GM18519 (cell line): ENCODE results near the gene EFHC1.
A peak's percentile ranks its signal among the peaks of the same experiment; 100 is the strongest.

Experiments used
- ATAC-seq: cut with Tn5 transposase; IDR thresholded peaks from one replicate; pipeline ENCODE4 v1.9.1; 2021; ENCODE audit warnings: mild to moderate bottlenecking, moderate library complexity; ENCODE audit not compliant: unreplicated experiment, low FRiP score

Gene EFHC1

DNA sequence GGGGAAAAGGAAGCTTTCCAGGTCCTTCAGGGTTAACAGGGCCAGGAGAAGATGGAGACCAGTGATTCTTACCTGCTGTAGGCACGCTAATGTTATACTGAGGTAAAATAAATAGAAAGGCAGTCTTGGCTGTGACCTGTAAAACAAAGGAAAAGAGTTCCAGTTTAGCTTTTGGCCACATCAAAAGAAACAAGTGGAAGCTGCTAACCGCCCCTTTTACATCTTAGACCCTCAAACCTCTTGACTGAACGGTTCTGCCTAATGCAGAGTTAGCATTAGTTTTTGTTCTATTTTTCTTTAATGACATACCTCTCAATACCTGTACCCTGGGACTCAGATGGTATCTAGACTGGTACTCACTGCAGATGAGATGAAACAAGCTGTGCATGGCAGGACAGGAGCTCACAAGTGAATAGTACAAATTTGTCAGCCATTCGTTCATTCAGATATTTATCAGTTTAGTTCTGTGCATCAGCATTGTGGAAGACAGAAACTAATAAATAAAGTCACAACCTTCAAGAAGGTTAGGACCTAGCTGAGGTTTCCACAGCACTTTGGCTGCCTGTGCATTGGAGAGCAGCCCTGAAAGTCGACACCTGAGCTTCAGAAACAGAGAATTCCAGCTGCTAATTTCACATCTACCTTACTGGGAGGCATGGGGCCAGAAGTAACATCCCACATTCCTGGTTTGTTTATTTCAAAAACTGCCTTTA lies 115.7 kb downstream of the EFHC1 start:
- no peak for ATAC-seq

DNA sequence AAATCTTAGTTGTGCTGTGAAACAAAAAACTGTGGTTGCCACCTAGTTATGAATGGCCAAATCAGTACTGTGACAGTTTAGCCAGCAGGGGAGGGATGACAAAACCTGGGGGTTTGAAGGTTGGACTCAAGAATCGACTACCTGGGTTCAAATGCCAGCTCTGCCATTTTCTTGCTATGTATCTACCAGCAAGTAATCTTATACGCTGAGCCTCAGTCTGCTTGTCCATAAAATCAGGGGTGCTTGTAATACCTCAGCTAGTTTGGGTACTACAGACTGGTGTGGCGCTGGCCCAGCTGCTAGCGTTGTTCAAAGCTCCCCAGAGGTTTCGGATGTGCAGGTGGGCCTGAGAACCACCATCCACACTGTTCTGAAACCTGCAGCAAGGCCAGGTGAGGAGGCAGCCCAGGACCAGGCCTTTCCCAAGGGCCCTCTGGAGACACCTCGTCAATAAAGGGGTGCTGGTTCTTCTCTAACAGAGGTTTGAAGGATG lies 116.3 kb downstream of the EFHC1 start:
- no peak for ATAC-seq

DNA sequence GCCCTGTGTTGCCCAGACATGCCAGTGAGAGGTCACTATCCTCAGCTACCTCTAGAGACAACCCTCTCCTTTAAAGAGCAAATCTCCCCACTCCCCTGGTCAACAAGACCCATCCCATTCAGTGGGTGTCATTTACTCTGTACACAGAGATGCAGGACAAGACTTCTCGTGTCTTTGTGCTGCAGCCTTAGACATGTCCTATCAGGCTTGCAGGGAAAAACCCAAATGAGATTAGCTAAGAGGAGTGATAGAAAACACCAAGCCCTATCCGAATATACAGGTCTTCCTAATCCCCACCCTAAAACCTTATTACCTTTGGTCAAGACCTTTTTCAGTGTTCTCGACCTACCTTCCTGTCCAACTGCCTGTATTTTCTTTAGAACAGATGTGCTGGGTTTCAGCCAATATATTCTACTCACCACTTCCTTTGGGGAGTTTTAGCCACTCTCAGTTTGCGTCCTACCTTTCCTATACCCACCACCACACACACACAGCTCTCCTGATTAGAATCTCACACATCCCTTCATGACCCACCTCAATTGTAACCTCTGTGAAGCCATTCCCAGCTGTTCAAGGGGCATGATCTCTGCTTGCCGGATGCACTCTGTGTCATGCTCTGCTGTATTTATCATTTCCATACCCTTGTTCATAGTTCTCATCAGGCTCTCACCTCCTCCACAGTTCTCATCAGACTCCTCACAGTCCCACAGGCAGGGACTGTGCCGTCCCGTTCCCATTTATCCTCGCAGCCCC lies 117.0 kb downstream of the EFHC1 start:
- peak; percentile 39 for ATAC-seq

DNA sequence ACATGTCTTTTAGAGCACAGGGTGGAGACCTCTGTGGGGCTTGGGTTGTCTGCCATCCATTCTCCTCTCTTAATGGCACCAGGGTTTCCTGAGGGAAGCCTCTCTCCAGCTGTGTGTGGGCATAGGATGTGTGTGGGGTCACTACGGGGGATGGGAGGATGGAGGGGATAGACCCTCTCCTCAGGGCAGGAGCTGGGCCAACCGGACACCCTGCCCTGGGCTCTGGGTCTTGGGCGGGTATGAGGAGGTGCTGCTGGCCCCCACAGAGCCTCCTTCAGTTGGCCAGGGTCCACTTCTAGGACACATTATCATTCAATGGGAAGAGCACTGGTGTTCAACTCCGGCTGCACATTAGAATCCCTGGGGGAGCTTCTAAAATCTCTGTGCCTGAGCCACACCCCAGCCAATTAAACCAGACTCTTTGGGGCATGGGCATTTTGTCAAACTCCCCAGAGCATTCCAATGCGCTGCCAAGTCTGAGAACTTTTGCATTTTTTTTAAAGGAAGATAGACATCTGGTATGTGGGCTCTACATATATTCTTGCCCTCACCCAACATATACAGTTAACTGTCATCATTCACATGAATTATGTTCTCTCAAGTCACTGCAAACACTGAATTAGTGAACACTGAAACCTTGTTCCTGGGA lies 118.2 kb downstream of the EFHC1 start:
- ATAC-seq, result no peak

DNA sequence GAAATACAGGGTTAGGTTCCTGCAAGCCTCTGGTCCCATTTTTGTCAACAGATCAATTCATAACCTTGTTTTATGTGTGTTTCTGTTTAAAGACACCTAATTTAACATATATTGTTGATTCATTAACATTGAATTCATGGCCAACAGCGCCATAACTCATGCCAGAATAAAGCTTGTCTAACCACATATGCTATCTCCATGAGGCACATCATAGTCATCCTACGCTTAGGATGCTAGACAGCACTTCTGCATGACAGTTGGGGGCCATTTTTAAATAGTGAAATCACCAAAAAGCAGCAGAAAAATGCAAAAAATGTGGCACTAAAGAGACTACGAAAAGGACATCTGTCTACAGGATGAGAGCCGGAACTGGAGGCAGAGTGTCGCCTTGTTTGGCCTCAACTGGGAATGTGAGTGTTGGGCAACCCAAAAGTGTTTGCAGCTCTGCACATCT lies 118.8 kb downstream of the EFHC1 start:
- no peak for ATAC-seq

DNA sequence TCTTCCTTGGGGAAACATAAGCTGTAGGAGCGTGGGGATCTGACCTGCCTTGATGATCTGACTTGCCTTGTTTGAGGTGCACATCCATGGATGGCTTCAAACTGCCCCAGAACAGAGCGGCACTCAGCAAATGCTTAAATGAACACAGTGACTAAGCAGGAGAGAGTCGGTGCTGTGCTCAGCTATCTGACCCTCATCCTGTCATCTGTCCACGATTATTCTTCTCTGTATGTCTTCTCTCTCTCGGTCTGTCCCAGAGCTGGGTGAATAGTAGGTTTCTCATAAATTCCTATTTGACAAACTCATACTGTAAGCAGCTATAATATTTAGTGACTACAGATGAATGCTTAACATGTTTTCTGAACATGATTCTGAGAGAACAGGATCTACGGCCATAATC lies 119.5 kb downstream of the EFHC1 start:
- ATAC-seq, result no peak

DNA sequence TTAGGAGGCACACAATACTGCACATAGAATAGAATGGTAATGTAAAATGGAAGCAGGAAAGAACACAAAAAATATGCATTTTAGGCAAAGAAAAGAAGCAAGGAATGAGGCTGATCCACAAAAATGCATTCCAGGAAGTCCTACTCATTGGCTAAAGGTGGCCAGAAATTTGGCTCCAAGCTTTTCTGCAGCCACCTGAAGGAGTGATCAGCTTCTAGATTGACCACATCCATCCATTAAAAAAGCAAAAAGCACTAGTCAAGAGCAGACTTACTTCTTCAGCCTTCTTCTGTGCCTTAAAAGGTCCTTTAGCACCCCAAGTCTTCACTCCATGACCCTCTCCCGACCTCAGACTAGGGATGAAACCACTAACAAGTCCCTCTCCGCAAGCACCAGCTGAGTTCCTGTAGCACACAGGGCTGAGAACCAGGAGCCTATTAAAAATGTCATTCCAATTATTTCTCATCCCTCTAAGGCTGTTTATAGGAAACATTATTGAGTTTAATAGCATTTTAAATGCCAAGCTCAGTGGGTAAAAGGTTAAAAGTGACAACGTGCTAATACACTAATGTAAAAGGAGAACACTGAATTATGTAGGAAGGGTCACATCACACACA lies 120.3 kb downstream of the EFHC1 start:
- no peak for ATAC-seq

DNA sequence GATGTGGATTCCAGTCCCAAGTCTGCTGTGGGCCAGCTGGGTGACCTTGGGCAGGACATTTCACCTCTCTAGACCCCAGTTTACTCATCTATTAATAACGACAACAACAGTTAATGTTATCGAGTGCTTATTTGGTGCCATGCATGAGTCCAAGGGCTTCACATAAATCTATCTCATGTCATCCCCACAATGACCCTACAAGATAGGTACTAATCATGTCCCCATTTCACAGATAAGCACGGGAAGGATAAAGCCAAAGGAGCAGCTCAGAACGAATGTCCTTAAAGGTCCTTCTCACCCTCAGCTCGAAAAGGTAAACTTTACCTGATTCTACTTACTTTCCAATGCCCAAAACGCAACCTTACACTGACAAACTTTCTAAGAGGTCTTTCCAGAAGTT lies 121.0 kb downstream of the EFHC1 start:
- ATAC-seq, result no peak

DNA sequence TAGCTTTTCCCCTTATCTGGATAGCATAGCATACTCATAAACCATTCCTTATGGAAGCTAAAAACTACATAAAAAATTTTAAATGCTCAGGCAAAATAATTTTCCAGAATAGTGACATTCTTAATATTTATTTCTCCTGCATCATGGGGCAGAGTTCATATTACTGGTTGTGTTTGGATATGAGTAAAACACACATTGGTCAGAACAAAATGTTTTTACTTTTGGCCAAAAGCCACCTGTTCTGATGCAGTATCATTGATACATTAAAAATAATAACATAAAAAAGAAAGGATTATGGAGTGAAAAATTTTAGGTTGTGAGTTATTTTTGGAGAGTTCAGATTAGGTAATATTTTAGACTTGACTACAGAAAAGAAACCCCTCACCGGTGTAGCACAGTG lies 123.1 kb downstream of the EFHC1 start:
- no peak for ATAC-seq

DNA sequence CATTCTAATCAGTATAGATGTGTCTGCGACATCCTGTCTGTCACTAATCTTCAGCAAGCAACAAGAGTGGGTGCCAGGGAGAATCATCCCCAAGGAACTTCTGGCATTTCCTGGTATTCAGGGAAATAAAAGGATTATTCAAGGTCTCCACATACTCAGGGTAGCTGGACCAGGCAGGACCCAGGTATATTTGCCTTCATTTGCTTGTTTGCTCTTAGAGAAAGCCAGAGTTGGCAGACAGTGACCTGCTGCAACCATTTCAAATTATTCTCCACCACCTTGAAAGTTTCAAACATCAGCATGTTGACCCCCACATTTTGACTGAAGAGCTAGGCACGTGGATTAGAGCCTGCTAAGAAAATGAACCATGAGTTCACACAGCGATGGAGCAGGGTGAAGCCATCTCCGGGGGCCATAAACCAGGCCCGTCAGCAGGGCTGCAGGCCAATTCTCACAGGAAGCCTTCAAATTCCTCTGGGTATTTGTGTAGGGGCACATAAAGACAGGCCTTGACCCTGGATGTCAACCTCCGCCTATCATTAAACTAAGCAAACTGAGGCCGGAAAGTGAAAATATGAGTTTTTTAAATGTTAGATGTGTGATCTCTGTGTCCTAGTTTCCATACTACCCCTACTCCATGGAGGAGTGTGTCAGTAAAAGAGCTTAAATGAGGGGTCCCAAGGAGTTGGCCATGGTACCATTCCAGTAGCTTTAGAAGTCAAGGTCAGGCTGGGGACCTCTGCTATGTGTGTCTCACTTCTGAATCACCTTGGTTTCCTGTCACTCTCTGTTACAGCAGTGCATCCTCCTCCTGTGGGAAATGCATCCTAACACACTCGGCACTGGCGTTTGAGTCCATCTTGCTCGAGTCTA lies 123.8 kb downstream of the EFHC1 start:
- ATAC-seq, result no peak

DNA sequence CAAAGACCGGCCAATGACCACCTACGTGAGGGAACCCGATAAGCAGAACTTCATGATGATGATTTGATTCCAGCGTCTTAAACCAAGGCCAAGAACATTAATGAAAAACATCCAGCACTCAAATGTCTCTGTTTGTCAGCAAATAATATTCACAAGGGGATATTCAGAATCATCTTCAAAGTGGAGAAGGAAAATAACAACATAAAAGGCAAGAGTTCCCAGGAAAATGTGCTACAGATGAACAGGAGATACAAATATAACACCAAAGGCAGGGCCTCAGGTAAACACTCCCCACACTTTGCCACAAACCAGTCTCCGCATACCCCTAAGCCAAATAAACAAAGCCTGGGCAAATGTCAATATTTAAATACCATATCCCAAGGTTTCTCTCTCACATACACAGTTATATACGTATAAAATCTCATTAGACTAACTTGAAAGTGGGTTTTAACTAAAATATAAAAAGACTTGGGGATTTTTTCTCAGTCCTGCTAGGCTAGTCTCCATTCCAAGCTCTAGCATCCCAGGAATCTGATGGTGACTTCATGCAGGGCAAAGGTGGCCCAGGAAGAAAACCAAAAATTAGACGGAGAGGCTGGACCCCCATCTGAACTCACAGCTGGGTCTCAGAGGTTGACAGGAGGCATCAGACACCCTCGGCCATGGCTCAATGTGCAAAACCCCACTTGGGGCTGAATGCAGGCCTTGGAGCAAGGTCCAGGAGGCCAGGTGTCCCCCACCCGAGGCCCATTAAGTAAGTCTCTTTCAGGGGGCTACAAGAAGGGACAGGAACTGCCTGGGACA lies 124.7 kb downstream of the EFHC1 start:
- no peak for ATAC-seq

DNA sequence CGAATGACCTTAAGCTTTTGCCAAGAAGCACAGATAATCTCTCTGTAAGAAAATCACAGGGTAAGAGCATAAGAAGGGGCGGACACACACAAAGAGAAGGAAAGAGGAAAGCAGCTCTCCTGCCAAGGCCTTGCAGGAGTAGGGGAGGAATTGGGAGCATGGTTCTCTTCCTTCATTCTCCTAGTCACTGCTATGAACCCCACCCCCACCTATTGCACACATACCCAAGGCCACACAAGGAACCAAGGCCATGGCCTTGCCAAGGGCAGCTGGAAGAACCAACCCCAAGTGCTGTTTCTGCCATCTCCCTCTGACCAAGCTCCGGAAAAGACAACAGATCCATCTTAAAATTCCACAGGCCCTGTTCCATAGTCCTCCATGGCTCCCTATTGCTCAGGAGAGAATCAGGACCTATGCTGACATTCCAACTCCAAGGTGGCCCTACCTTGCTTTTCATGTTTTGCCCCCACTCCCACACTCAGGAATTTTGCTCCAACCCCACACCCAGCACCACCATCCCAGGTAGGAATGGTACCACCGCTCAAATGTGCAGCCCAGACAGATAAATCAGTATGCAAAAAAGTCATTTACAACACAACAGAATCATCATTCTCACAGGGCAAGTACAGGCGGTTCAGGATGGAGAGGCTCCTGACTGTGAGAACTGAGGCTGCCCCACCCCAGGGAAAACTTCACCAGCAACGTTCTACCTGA lies 125.4 kb downstream of the EFHC1 start:
- peak; percentile 7 for ATAC-seq

DNA sequence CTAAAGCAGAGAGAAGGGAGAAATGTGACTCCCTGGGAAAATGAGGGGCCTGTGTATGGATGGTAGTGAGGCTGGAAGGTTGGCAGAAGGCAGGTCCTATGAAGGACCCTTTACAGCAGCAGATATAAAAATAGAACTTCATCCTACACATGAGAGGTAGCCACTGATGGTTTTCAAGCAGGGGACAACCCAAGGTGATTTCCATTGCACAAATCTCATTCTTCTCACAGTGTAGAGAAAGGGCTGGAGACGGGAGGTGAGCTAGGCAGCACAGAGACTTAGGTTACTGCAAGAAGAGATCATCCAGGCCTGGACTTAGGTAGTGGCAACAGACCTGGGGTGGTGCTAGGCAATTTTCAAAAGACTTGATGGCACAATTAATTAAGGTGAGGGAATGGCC lies 126.0 kb downstream of the EFHC1 start:
- peak; percentile 45 for ATAC-seq

DNA sequence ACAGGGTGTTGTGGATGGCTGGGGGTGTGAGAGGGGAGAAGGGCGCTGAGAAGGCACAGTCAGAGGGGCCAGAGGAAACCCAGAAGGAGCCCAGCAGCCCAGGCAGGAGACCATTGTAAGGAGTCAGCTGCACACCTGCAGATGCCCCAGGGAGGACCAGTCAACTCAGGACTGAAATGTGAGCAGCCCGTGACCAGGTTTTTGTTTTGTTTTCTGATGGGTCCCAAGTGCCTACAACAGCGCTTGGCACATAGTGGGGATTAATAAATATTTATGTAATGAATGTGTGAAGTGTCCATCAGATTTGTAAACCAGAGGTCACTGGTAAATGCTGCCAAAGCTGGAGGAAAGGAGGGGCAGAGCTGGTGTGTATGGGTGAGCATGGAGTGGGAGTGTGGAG lies 126.5 kb downstream of the EFHC1 start:
- ATAC-seq, result peak; percentile 71

DNA sequence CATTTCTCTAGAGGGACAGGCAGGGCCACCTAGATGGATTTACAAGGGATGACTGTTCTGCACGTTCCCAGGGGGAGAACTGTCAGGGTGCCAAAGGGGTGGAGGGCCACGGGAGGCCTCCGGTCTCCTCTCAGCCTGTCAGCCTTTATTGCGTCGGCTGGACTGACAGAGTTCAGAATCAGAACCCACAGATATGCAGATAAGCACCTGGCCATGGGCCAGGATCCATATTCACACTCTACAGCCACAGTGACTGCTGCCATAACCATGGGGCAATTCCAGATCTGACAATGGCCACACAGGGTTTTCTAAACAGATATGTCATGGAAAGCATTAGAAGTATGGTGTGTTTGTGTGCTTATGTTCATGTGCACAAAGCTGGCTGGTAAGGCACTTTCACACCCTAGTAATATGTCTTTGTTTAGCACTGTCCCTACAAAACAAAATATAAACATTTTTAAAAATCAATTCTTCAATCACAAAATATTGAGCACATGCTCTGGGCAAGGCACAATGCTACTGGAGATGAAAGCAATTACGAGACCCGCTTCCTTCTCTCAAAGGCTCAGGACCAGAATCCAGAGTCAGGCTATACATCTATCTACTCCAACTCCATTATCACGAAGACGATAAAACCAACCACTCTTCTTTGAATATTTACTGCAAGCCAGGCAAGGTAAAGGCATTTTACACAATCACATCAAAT lies 127.7 kb downstream of the EFHC1 start:
- ATAC-seq, result no peak

DNA sequence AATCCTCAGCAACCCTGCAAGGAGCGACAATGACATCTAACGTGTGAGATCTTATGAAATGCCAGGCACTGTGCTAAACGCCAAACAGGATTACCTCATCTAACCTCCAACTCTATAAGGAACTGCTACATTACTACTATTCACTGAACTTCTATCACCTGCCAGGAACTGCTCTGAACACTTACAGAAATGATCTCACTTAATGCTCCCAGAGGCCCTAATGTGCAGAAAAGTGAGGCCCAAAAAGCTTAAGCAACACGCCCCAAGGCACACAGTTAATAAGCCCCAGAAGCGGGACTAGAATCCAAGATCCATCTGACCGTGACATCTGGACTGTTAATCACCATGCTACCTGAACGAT lies 128.2 kb downstream of the EFHC1 start:
- ATAC-seq, result no peak

DNA sequence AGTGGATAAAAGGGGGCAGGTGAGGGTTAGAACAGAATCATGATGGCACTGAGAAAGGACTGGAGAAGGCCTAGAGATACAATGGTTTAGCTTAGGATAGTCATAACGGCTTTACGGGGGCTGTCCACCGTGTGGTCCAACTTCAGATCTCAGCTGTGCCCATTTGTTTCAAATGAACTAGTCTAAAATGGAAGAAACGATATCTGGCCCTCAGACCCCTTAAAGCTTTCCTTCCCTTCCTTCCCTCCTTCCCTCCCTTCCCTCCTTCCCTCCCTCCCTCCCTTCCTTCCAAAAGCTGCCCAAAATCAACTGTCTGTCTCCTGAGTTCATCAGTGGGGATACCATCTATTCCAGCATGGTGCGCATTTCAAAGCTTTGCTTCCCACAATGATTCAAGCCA lies 128.9 kb downstream of the EFHC1 start:
- no peak for ATAC-seq

DNA sequence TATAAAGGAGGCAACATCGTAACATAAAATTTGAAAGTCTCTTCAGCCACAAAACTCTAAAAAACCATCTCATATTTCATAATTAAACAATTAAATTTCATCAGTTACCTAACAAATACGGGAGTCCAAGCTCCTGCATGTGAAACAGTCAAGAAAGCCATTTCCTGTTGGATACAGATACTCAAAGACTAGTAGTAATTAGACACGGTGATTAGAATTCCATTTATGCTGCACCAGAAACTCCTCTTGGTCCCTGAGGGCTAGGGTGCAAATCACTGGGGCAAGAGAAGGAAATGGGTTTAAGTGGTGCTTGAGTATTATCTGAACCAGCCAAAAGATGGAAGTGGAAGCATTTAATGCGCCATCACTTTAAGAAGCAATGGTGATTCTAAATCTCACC lies 129.3 kb downstream of the EFHC1 start:
- no peak for ATAC-seq
